ENCODE measurements around the gene DDX43.
"Not testable (repeated sequence)": the region's sequence is repeated elsewhere in the genome, so short reads cannot be mapped to it uniquely, and the experiment has no call there.

The DDX43 gene

GRCh38 chr6:73394577-73395354 lies at the start of gene DDX43:
TSS of gene DDX43 (plus strand) at chr6:73394828. CDS start at chr6:73394906, 78 bp downstream.
- no peak for DNase-seq

GRCh38 chr6:73348550-73349204 lies 46.0 kb upstream of the DDX43 start:
- DNase-seq: no peak

GRCh38 chr6:73349311-73349710 lies 45.3 kb upstream of the DDX43 start:
- no peak for DNase-seq

GRCh38 chr6:73353636-73354593 lies 40.7 kb upstream of the DDX43 start, which contains the start of gene DPPA5:
TSS of gene DPPA5 (minus strand) at chr6:73354276. CDS start at chr6:73354225, 51 bp downstream.
- DNase-seq: no peak

GRCh38 chr6:73362358-73362757 lies 32.3 kb upstream of the DDX43 start, which contains the start of gene KHDC3L:
TSS of gene KHDC3L (plus strand) at chr6:73362658. CDS start at chr6:73362730, 72 bp downstream.
- no peak for DNase-seq

DNA sequence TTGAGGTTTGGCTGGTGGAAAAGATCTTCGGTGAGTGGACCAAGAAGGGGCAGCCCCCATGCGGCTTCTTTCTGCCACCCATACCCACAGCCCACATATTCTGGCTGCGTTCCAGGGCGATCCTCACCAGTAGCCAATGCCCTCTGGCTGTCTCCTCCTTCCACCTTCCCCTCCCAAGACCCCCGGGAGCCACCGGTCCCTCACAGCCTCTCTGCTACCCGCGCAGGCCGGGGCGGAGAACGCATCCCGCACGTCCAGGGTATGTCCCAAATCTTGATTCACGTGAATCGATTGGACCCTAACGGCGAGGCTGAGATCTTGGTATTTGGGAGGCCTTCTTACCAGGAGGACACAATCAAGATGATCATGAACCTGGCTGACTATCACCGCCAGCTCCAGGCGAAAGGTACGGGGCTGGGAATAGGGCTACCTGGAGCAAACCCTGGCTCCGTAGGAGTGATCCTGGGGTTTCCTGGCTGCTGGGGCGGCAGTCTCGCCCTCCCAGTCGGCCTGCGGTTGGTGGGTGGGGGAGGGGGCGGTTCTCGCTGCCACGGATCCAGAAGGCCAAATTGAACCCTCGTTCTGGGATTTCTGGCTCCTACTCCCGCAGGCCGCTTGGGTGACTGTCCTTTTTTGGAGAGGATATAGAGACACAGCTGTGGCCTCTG lies 31.6 kb upstream of the DDX43 start:
- no peak for DNase-seq

DNA sequence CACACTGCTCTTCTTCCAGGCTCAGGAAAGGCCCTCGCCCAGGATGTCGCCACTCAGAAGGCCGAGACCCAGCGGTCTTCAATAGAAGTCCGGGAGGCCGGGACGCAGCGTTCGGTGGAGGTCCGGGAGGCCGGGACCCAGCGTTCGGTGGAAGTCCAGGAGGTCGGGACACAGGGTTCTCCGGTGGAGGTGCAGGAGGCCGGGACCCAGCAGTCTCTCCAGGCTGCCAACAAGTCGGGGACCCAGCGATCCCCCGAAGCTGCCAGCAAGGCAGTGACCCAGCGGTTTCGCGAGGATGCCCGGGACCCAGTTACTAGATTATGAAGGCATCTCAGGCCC lies 31.1 kb upstream of the DDX43 start:
- DNase-seq: no peak

GRCh38 chr6:73364121-73364520 lies 30.5 kb upstream of the DDX43 start:
- no peak for DNase-seq

- no peak for DNase-seq
These were observed 30.1 kb upstream of the DDX43 start for GRCh38 chr6:73364549-73364948.

- DNase-seq: no peak
These were observed 26.8 kb upstream of the DDX43 start for GRCh38 chr6:73367761-73368355.

GRCh38 chr6:73368675-73369074 lies 26.0 kb upstream of the DDX43 start:
- no peak for DNase-seq

- DNase-seq: no peak
These were observed 25.5 kb upstream of the DDX43 start for GRCh38 chr6:73369157-73369556.

- no peak for DNase-seq
These were observed 25.1 kb upstream of the DDX43 start, which contains the start of gene OOEP for GRCh38 chr6:73369563-73369962. TSS of gene OOEP (minus strand) at chr6:73369897. CDS start at chr6:73369792, 105 bp downstream.

GRCh38 chr6:73371984-73372383 lies 22.6 kb upstream of the DDX43 start:
- no peak for DNase-seq

GRCh38 chr6:73372516-73372915 lies 22.1 kb upstream of the DDX43 start:
- DNase-seq: no peak

DNA sequence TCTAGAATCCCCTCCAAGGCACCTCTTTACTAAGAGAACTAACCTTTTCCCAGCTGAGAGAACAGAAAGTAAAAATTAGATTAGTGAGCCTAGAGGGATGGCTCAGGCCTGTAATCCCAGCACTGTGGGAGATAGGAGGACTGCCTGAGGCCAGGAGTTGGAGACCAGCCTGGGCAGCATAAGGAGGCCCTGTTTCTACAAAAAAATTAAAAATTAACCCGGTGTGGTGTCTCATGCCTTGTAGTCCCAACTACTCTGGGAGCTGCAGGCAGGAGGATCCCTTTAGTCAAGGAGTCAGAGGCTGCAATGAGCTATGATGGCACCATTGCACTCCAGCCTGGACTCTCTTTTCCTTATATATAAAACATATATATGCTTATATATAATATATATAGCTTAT lies 19.4 kb upstream of the DDX43 start:
- DNase-seq: no peak

GRCh38 chr6:73377225-73377624 lies 17.4 kb upstream of the DDX43 start:
- DNase-seq: no peak

DNA sequence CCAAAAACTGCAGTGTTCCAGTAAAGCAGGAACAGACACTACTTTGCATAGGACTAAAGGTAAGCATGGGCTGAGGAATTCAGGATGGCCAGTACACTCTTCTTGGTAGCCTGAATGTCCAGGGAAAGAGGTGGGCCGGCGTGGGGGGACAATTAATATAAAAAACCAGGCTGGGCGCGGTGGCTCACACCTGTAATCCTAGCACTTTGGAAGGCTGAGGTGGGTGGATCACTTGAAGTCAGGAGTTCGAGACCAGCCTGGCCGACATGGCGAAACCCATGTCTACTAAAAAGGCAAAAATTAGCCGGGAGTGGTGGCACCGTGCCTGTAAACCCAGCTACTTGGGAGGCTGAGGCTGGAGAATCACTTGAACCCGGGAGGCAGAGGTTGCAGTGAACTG lies 13.1 kb upstream of the DDX43 start:
- not testable (repeated sequence) for DNase-seq

- no peak for DNase-seq
These were observed 12.0 kb upstream of the DDX43 start for GRCh38 chr6:73382462-73383113.

DNA sequence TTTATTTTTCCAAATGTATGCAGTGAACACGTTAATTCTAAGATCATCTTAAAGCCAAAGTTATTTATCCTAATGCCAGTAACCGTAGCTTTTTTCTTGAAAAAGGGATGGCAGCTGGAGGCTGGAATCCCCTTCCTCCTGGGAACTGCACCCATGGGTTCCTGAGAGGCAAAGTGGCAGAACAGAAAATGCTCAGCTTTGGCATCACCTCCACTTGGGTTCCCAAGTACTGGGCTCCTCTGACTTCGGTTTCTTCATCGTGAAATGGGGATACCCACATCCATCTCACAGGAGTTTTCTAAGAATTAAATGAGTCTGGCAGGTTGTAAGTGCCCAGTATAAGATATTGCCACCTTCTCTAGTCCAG lies 6.2 kb upstream of the DDX43 start:
- DNase-seq: no peak

DNA sequence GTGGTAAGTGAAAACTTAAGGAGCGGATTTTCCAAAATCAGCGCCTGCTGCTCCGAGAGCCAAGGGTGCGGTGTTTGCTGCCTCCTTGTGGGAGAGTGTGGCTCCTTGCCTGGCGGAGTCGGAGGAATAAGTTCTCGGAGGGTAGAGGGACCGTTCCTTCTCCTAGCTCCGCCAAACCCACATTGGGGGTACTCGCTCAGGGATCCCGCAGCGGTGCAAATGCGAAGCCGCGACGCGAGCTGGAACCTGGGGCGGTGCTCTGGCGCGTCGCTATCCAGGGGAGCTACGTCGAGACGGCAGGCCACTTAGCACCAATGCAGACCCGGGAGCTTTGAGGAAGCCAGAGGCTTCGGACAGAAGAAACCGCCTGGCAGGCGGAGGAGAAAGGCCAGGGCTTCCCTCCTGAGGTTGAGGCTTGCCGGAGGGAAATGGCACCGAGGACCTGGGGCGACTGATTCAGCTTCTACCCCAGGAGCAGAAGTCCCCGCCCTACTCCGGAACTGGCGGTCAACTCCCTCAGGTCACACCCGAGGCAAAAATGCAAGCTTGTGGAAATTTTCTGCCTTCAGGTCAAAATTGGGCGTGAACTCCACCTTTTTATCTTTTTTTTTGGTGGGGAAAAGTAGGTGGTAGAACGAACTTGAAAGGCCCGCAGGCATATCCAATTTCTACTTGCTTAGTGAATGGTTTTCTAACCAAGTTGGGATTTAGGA lies 5.7 kb upstream of the DDX43 start:
- DNase-seq: no peak

Measured in NCI-H187 (cell line).